BJ (cell line): Measurements from ENCODE around the gene CCDC97. TPM values are rescaled to one million over a fixed set of nuclear protein-coding genes. Genes with fewer than 3 reads are reported as not detected.

ENCODE experiments used
- CTCF ChIA-PET: fragments of 350-600 bp; formaldehyde crosslinking; extraction: SDS; loops from one replicate; lab custom pipeline; 2021; ENCODE audit warnings: antibody characterized with exemption, inconsistent platforms; lab: Yijun Ruan, JAX
- POLR2A ChIA-PET: fragments of 300-600 bp; sonication (Branson Sonifier 250); formaldehyde crosslinking; extraction: SDS; loops from one replicate; lab custom pipeline; 2021; ENCODE audit warnings: antibody characterized with exemption; lab: Charles Lee
- DNase-seq: peaks from one replicate; pipeline ENCODE4 v3.0.0-alpha.2; 2011; ENCODE audit warnings: low read depth
- H3K27me3 ChIP-seq: 2 replicates; pipeline ENCODE4 v1.6.0; 2011; ENCODE audit warnings: low read length; ENCODE audit not compliant: control insufficient read depth, insufficient read depth
- H3K36me3 ChIP-seq: 2 replicates; pipeline ENCODE4 v1.5.1; 2011; ENCODE audit warnings: low read length; ENCODE audit not compliant: control insufficient read depth, insufficient read depth
- H3K4me3 ChIP-seq: 2 replicates; pipeline ENCODE4 v1.5.1; 2011; ENCODE audit warnings: low read depth, mild to moderate bottlenecking, control low read depth, low read length
- polyA plus RNA-seq: library from polyadenylated mRNA; depleted of rRNA; stranded (reverse); fragments of >200 nt; gene quantifications from 2 replicates; pipeline ENCODE4 v1.2.3, GENCODE V29; 2011
- TF ChIP-seq, protein P1 (sequence below): IDR thresholded peaks from 2 replicates; pipeline ENCODE4 v1.5.1; 2011; ENCODE audit warnings: low read depth, mild to moderate bottlenecking, control low read depth, inconsistent platforms, low read length, moderate library complexity; ENCODE audit not compliant: insufficient read depth

The CCDC97 gene
- polyA plus RNA-seq, 1 experiment = 10.3 TPM

- Histone ChIP-seq H3K4me3 (peak overlapping the region; percentile 96), H3K27me3 (no peaks in the 10 kb centered on the region), H3K36me3 (no peaks in the 10 kb centered on the region)
- ChIA-PET CTCF (interaction anchor here (0.6 to 6.4 kb wide), 6 partner anchors 9 to 150 kb away, joined by 3 to 69 read pairs (median 5); partner anchors contain the start of gene B9D2), POLR2A (no interaction called here)
- DNase-seq = no peak
- TF ChIP-seq, protein P1, sequence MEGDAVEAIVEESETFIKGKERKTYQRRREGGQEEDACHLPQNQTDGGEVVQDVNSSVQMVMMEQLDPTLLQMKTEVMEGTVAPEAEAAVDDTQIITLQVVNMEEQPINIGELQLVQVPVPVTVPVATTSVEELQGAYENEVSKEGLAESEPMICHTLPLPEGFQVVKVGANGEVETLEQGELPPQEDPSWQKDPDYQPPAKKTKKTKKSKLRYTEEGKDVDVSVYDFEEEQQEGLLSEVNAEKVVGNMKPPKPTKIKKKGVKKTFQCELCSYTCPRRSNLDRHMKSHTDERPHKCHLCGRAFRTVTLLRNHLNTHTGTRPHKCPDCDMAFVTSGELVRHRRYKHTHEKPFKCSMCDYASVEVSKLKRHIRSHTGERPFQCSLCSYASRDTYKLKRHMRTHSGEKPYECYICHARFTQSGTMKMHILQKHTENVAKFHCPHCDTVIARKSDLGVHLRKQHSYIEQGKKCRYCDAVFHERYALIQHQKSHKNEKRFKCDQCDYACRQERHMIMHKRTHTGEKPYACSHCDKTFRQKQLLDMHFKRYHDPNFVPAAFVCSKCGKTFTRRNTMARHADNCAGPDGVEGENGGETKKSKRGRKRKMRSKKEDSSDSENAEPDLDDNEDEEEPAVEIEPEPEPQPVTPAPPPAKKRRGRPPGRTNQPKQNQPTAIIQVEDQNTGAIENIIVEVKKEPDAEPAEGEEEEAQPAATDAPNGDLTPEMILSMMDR = no peak
Measured at GRCh38 chr19:41354343-41354953, 44.5 kb downstream of the CCDC97 start.

DNA sequence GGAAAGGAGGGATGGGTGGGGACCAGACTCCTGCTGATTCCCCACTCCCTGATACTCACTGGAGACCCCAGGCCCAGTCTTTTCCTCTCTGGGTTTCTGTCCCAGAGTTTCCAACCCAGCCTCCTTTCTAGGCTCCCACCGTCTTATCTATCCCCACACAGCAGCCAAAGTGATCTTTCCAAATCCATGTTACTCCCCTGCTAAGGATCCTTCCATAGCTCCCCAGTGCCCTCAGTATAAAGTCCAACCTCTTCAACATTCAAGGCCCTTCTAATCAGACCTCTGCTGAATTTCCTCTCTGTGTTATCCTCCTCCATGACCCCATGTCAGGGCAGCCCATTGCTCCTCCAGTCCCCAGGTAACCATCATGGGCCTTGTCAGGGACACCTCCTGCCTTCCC, 45.1 kb downstream of the CCDC97 start:
- H3K36me3 ChIP-seq = no peaks in the 10 kb centered on the region
- no peaks in the 10 kb centered on the region for H3K27me3 ChIP-seq
- CTCF ChIA-PET = interaction anchor here (0.6 to 6.4 kb wide), 7 partner anchors 8 to 151 kb away, joined by 3 to 69 read pairs (median 3); partner anchors contain the start of gene B9D2
- H3K4me3 ChIP-seq = no peak overlapping the region
- DNase-seq = no peak
- POLR2A ChIA-PET = no interaction called here
- TF ChIP-seq, protein P1 = no peak

DNA sequence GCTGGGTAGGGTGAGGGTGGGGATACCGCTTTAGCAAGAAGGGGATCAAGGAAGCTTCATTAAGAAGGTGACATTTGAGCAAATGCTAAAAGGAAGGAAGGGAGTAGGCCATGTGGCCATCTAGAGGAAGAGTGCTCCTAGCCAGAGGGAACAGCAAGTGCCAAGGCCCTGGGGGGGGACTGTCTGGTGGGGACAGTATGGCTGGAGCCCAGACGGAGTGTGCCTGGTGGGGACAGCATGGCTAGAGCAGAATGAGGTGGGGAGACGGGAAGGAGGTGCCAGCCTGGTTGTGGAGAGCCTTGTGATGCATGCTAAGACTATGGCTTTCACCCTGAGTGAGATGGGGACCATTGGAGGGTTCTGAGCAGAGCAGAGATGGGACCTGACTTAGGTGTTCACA, 45.8 kb downstream of the CCDC97 start:
- DNase-seq = no peak

DNA sequence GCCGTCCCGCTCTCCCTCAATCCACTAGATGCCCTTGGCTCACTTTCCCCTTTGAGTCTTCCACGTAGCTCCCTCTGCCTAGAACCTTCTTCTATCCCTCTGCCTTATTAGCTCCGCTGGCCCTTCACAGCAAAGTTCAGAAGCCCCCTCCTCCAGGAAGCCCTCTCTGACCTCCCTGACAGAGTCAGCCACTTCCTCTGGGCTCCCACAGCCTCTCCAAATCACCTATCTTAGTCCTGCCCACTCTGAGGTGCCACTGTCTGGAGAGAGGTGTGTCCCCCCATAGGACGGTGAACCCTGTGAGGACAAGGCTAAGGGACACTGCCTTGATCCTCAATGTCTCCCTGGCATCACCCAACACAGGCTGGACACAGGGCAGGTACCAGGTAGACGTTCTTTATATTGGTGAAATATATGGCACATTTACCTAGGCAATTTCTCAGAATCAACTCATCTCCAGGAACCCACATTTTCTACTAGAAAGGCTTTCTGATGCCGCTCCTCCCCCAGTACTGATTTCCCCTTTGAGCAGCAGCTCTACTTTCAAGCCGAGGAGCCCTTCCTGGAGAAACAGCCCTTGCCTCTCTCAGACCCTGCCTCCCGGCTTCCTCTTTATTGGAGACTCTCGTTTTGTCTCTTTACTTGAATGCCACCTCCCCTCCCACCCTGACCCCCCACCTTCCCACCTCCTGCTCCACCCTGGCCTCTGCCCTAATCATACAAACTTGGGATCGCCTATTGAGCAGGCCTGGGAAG, 47.2 kb downstream of the CCDC97 start:
- CTCF ChIA-PET = interaction anchor here (1.4 to 6.4 kb wide), 3 partner anchors 24 to 153 kb away, joined by 4 to 69 read pairs (median 7); no protein-coding TSS in a partner anchor

More for the DNA sequence above, 45.8 kb downstream of the CCDC97 start:
- POLR2A ChIA-PET = no interaction called here
- TF ChIP-seq, protein P1 = no peak
- Histone ChIP-seq H3K4me3 (no peak overlapping the region), H3K36me3 (no peaks in the 10 kb centered on the region), H3K27me3 (no peaks in the 10 kb centered on the region)
- CTCF ChIA-PET = interaction anchor here (0.6 to 6.4 kb wide), 4 partner anchors 9 to 152 kb away, joined by 3 to 69 read pairs (median 7); no protein-coding TSS in a partner anchor

More for the DNA sequence above, 47.2 kb downstream of the CCDC97 start:
- H3K4me3 ChIP-seq = no peak overlapping the region
- H3K36me3 ChIP-seq = no peaks in the 10 kb centered on the region
- no peak for DNase-seq
- no peaks in the 10 kb centered on the region for H3K27me3 ChIP-seq
- POLR2A ChIA-PET = no interaction called here
- TF ChIP-seq, protein P1 = no peak
